OCI-LY3 (cell line): Measurements from ENCODE around the gene ABCF3.

Experiments
- CTCF ChIP-seq: fragments of 200-600, 300-600 bp; sonication (generic); IDR thresholded peaks from 2 replicates; pipeline ENCODE4 v1.5.1; 2014; ENCODE audit warnings: antibody characterized with exemption, low read length, low read depth
- EZH2phosphoT487 ChIP-seq: fragments of 200-600 bp; shearing (Covaris generic); IDR thresholded peaks from 2 replicates; pipeline ENCODE4 v1.6.1; 2018; ENCODE audit warnings: antibody characterized with exemption, mixed run types, low read depth

- no peak for TF ChIP-seq CTCF
- no peak for TF ChIP-seq EZH2phosphoT487
Observed at GRCh38 chr3:184169896-184170875, 15.8 kb upstream of the ABCF3 start.
